T follicular helper cell (primary cell): ENCODE measurements around the gene CDC14A.
"Not testable (repeated sequence)": the region's sequence is repeated elsewhere in the genome, so short reads cannot be mapped to it uniquely, and the experiment has no call there.

Source experiments
- DNase-seq: peaks from one replicate; pipeline ENCODE4 v3.0.0-alpha.2; 2020; ENCODE audit warnings: low read depth

CDC14A gene

DNA sequence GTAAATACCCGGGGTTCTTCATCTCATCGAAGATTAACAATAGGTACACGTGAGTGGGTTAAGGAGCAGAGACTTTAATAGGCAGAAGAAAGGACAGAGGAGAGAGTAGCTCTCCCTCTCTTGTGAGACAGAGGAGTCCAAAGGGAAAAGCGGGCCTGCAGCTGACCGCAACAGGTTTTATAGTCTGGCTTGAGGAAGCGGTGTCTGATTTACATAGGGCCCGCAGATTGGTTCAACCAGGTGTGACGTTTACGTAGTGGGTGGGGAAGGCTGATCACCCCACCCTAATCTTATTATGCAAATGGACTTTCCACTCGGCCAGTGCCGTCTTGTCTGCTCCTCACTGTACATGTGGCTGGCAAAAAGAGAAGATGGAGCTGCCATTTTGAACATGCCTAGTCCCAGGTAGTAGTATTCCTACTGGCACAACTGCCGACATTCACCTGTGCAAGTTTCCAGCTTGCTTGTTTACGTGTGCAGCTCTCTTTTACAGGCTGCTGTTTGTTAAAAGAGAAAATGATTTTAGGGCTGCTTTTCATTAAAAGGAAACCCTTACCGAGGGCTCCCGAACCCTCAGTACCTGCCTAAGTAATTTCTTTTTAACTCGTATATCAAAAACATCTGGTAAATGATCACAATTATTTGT lies 10.6 kb downstream of the CDC14A start:
- DNase-seq = no peak

DNA sequence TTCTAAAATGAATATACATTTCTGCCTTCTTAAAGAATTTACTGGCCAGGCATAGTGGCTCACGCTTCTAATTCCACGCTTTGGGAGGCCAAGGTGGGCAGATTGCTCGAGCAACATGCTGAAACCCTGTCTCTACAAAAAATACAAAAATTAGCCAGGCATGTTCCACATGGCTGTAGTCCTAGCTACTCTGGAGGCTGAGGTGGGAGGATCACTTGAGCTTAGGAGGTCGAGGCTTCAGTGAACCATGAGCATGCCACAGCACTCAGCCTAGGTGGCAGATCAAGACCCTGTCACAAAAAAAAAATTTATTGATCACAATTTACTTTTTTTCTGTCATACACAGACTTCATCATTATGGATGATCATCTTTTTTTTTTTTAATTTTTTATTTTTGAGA lies 11.5 kb downstream of the CDC14A start:
- DNase-seq = no peak

DNA sequence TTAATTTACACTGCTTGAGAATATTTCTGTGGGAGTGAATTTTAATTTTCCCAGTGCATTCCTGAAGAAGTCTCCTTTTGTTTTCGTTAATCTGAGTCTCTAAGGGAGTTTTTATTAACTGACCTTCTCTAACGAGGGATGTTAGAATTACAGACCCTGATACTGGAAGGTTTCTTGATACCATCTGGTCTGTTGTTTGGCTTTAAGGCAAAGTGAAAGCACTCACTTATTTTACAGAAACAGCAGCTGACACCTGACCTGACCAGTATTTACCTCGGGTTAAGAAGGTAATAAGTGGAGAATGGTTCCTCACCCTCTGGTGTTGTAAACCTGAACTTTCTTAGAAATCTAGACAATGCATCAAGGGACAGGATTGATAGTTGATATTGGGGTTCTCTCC lies 12.4 kb downstream of the CDC14A start:
- DNase-seq = no peak

DNA sequence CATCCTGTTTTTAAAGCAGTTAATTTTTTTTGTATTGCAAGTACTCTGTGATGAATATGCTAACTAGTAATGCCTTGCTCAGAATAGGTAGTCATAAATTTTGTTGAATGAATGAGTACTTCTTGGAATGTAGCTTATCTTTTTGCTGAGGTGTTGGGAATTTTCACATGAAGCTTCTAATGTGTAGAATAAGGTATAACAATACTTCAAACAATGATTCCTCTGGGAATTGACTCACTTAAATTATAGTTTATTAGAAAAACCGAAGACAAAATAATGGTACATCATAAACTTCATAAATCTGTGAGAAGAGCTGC lies 13.9 kb downstream of the CDC14A start:
- no peak for DNase-seq

DNA sequence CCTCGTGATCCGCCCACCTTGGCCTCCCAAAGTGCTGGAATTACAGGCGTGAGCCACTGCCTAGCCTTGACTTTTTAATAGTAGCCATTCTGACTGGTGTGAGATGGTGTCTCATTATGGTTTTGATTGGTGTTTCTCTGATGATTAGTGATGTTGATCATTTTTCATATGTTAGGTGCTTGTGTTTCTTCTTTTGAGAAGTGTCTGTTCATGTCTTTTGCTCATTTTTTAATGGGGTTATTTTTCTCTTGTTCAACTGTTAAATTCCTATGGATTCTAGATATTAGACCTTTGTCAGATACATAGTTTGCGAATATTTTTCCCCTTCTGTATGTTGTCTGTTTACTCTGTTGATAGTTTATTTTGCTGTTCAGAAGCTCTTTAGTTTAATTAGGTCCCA lies 17.0 kb downstream of the CDC14A start:
- DNase-seq = not testable (repeated sequence)

DNA sequence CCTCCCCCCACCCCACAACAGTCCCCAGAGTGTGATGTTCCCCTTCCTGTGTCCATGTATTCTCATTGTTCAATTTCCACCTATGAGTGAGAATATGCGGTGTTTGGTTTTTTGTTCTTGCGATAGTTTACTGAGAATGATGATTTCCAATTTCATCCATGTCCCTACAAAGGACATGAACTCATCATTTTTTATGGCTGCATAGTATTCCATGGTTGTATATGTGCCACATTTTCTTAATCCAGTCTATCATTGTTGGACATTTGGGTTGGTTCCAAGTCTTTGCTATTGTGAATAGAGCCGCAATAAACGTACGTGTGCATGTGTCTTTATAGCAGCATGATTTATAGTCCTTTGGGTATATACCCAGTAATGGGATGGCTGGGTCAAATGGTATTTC lies 21.6 kb downstream of the CDC14A start:
- DNase-seq = not testable (repeated sequence)

DNA sequence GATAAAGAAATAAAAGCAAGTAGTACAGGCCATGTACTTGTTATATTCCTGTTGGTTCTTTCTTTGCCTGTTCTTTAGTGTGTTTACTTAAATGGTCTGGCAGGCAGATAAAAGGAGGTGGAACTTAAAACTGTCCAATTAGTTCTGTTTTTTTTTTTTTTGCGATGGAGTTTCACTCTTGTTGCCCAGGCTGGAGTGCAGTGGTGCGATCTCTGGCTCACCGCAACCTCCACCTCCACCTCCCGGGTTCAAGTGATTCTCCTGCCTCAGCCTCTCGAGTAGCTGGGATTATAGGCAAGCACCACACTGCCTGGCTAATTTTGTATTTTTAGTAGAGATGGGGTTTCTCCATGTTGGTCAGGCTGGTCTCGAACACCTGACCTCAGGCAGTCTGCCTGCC lies 24.6 kb downstream of the CDC14A start:
- not testable (repeated sequence) for DNase-seq

DNA sequence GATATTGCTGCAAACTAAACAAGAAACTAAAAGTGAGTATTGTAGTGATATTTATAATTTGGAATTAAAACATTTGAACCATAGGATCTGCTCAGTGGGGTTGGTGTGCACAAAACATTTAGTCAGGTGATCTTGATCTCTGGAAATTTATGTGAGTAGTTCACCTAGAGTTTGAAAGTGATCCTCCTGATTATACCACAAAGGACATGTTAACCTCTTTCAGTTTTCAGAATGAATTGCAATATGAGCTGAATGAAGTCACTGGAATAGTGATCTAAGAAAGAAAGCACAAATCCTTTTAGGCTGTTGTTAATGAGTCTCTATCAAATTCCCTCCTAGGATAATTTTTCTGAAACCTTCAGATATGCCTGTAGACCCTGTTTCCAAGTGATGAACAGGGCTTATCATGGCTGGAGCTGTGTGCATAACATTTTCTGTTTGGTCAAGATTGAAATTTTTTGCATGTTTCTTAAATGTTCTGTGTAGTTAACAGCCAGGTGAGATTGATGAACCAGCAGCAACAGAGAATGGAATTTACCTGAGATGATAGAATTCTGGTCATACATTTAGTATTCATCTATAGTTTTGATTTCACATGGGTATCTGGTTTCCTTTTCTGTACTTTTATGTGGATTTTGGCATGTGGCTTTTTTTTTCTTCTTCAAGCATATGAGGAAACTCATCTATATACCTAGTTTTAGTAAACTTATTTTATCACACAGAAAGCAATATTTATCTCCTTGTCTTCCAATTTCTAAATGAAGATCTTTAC lies 25.5 kb downstream of the CDC14A start:
- DNase-seq = no peak

DNA sequence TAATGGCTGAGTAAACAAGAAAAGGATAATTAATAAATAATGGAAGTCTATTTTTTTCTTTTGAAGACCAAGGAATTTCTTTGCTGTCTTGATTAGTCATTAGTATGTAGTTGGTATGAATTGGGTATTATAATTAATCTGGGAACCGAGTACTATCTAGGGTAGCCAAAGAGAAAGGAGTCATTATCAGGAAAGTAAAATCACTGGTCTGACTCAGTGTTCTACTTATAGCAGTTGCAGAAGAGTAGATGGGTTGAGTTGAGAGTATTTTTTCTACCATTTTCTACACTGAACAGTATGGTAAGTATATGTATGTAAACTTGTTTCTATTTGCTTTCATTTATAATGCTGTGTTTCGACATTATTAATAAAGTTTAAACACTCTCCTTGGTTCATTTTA lies 26.6 kb downstream of the CDC14A start:
- DNase-seq = no peak

DNA sequence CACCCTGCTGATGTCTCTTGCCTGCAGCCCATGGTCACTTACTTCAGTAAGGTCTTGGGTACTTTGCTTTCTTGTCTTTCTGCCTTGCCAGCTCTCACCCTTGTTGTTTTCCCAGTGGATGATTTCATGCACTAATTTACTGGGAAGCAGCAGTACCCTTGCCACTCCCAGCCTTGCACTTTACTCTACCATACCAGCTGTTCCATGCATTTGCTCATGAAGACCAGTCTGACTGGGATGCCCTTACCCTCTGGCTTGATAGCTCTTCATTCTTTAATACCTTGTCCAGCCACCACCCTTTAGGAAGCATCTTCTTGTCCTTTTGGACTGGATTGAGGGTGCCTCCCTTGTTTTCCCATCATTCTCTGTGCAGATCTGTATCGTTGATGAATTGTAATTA lies 28.3 kb downstream of the CDC14A start:
- no peak for DNase-seq

DNA sequence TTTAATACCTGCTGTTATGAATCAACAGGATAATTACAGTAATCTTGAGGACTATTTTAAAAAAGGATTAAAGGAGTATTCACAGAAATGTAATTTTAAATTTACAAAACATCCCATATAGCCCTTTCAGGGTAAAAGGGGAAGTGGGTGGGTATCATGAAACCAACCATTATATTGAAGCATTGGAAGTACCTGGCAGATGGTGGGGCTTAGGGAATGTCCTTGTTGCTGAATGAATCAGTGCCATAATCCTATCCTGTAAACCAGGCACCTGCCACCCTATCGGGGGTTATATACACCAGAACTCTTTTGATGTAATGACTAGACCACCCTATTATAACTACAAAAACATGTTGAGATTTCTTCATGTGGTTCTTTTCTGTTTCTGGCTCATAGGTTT lies 30.4 kb downstream of the CDC14A start:
- no peak for DNase-seq

DNA sequence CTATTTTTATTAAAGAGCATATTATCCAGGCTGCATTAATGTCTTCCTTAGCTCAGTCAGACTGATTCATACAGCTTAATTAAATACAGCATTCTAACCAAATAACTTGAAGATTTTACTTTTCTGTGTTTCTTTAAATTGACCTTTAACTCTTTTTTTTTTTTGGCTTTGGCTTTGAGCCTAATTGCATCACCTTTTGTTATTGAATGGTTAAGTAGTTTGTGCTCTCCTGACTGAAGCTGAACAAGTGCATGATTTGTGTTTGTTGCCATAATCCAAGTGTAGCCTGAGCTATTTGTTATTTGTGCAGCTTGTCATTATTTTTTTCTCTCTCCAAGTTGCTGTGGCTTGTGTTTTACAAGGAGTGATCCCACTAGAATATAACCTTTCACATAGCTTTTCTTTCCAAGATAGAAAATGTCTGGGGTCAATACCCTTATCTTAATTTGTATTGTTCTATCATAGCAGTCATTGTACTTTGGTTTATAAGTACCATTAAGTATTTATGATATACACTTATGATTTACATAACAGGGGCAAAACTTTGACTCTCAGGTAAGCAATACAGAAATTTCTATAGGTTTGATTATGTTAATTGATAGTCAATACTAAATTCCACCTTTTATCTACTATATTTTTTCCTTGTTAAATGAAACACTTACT lies 31.6 kb downstream of the CDC14A start:
- no peak for DNase-seq

DNA sequence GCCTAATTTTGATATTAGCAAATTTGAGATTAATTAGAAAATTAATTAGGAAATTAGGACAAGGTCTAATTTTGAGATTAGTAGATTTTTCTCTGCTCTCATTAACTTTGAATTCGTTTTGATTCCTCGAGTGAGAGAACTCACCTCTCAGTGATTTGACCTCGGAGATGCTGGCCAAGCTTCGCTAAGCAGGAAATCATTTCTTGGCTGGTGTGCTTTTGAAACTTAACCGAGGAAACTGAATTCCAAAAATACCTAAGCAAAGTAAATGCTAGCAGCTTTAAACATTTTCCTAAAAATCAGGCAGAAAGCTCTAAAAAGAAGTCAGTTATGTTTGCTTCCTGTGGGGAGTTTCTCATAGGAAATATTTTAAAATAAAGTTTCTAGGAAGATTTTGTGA lies 34.9 kb downstream of the CDC14A start:
- no peak for DNase-seq

DNA sequence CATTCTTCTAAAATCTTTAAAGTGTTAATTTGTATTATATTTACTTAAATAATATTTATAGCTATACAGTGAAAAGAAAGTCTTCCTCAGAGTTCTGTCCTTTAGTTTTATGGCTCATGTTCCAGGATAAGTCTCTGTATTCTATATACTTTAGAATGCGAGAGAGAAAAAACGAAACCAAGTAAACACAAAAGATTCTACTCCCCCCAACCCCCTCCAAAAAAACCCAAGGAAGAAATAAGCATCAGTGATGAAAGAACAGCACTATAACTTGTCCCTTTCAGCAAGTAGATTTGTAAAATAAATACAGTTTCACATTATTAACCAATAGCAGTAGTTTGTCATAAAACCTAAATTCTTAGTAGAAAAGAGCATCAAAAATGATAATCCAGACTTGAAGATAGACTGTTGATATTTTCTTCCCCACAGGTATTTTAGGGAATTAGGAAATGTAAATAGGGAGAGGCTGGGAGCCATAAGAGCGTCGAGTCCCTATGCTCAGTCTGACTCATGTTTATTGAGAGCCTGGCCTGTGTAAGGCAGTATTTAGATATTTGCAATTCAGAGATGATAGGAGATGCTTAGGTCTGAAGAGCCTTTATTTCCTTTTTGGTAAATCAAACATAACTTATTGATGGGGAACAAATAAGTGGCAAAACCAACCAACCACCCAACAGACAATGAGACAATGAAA lies 35.5 kb downstream of the CDC14A start:
- no peak for DNase-seq

DNA sequence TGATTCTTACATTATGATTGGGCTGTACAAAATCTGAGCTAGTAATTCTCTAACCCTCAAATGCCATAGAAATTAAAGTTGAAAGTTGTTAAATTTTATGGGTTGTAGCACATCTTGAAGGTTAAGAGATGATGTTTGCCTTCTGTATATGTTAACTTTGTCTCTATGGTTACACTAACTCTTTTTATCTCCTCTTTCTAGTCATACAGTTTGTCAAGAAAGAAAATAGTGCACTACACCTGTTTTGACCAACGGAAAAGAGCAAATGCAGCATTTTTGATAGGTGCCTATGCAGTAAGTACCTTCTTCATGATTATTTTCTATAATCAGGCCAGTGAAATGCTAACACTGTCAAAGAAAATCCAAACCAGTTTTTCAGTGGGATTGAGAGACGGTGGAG lies 38.2 kb downstream of the CDC14A start:
- no peak for DNase-seq

DNA sequence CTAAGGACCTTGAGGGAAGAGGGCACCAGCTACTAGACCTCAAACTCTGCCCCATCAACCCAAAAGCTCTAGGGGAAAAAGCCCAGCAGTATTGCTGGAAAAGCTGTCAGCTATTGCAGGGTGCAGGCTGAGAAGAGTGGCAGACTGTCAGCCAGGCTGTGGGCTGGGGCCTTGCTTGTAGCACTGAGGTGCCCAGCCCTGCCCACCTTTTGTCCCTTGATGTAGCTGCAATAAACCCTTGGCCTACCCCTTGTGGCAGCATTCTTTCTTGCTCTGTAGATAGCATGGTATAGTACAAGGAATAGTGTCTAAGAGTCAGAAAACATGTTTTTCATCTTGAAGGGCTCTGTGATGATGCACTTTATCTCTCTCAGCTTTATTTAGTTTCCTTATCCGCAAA lies 39.4 kb downstream of the CDC14A start:
- no peak for DNase-seq

DNA sequence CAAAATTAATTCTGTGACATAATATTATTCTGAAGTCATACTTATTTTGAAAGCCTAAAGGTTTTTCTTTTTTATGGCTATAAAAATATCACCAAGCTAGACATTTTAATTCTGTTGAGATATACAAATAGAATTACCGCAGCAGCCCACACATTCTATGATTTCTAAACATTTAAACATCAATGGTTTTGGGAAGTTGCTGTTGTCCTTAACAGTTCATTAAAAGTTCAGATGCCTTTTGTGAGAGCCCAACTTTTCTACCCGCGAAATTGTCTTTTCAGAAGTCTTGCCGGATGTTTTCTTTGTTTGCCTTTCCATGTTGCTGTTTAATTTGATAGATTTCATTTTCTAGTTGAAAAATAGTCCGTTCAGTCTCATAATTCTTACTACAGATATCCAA lies 40.5 kb downstream of the CDC14A start:
- DNase-seq = no peak

DNA sequence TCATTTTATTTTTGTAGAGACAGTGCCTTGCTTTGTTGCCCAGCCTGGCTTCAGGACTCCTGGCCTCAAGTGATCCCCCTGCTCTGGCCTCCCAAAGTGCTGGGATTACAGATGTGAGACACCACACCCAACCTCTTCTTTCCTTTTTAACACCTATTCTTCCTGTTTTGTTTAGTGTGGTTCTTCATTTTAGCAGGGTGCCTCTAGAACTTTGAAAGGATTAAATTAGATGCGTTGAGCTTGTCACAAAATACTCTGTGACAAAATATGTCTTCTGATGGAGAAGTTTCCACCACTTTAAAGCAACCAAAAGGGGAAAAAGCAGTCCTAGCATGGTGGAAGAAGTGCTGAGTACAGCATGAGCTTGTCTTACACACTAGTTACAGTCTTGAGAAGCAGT lies 42.0 kb downstream of the CDC14A start:
- DNase-seq = no peak

DNA sequence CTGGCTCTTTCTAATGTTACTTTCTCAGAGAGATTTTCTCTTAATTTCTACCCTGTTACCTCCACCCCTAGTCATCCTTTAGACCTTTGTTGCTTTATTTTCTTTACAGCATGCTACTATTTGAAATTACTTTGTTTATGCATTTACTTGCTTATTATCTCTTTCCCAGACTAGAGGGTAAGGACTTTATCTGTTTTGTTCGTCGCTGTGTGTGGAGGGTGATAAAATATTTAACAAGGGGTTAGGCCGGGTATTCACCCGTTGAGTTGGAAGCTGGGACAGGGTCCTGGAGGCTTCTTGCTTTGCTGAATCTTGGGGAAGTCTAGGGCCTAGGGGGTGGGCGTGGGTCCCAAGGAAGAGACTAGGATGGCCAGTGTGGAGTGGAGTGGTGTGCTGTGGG lies 43.6 kb downstream of the CDC14A start:
- no peak for DNase-seq

DNA sequence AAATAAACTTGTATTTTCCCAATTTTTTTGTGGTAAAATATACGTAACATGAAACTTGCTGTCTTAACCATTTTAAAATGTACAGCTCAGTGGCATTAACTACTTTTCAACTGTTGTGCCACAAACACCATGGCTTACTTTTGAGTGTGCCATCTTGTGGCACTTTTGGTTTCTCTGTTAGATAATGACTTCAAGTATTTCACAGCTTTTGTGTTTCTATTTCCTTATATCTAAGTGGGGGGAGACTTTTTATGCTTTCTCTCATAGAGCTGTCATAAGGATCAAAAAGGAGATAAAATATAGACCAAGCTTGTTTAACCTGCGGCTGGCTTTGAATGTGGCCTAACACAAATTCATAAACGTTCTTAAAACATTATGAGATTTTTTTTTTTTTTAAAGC lies 44.3 kb downstream of the CDC14A start:
- DNase-seq = no peak

DNA sequence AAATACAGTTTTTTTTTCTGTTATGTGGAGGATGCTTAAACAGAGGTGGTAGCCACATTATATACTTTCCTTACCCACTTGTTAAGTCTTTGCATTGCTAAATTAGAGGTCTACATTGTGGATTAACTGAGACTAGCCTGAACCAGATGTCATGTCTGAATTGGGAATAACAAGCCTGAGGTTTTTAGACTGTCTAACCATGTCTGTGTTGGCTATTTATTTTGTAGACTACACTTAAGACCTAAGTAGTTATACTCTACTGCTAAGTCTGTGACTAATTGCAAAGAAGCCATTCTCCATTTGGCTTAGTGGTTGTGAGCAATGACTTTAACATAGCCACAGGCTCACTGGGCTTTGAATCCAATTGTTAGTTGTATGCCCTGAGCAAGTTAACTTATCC lies 45.4 kb downstream of the CDC14A start:
- DNase-seq = no peak

DNA sequence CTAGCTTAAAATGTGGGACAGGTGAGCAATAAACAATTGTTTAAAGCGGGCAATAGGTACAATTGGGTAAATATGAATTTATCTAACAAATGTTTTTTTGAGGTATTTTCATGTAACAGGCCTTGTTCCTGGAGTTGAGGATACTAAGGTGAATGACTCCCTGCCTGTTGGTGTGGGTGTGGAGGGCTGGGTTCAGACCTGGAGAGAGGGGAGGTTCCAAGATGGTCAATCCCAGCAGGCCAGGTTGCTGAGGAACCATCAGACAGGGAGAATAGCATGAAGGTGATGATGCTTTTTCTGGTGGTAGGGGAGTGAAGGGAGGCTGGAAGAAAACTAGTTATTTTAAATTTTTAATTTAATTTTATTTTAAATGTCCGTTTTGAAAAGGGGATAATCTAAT lies 46.3 kb downstream of the CDC14A start:
- DNase-seq = no peak

DNA sequence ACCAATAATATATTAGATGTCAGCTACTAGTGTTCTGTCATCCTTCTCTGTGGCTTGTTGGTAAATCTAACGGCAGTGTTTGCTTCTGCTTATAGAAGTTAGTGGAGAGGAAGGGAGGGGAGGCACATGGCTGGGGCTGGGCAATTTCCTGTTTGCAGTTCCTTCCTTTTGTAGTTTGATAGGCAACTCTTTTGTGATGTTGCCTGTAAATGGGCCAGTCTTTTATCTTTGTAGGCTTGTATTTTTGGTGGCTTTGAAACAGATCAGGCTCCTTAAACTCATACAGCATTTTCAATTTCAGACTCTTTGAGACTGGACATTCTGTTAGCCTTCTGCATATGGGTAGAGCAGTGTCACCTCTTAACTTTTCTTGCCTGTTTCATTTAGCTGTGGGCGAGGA lies 48.1 kb downstream of the CDC14A start:
- peak; percentile 64 for DNase-seq
